Astrocyte of the cerebellum (primary cell): ENCODE measurements around the gene CCDC149.

ENCODE experiments used
- DNase-seq: peaks from one replicate; pipeline ENCODE4 v3.0.0-alpha.2; 2011; ENCODE audit warnings: low read depth
- H3K4me3 ChIP-seq: 2 replicates; pipeline ENCODE4 v1.5.1; 2011; ENCODE audit warnings: mild to moderate bottlenecking, low read depth, low read length, moderate library complexity
- CTCF ChIP-seq: IDR thresholded peaks from 2 replicates; pipeline ENCODE4 v1.5.1; 2012; ENCODE audit warnings: low read length, low read depth, moderate library complexity, mild to moderate bottlenecking; ENCODE audit errors: missing control alignments
- in situ Hi-C: cut with HindIII; loops from 2 replicates; pipeline ENCODE4 v1.10.0; 2017; ENCODE audit warnings: low sequenced_read_pairs

Gene CCDC149

GRCh38 chr4:24892278-24892677 lies 20.6 kb downstream of the CCDC149 start:
- in situ Hi-C loops: no loop called here
- no peak for TF ChIP-seq CTCF

GRCh38 chr4:24890561-24891126 lies 22.2 kb downstream of the CCDC149 start:
- no peak for DNase-seq
- in situ Hi-C loops: no loop called here
- H3K4me3 ChIP-seq: no peak overlapping the region
- TF ChIP-seq CTCF: no peak

More at GRCh38 chr4:24892278-24892677, 20.6 kb downstream of the CCDC149 start:
- DNase-seq: no peak
- no peak overlapping the region for H3K4me3 ChIP-seq

GRCh38 chr4:24889991-24890390 lies 22.9 kb downstream of the CCDC149 start:
- in situ Hi-C loops: no loop called here
- H3K4me3 ChIP-seq: no peak overlapping the region
- no peak for DNase-seq
- TF ChIP-seq CTCF: no peak

GRCh38 chr4:24888475-24889344 lies 24.1 kb downstream of the CCDC149 start:
- DNase-seq: no peak
- no peak overlapping the region for H3K4me3 ChIP-seq
- in situ Hi-C loops: no loop called here
- TF ChIP-seq CTCF: no peak

- DNase-seq: no peak
- H3K4me3 ChIP-seq: no peak overlapping the region
- no peak for TF ChIP-seq CTCF
- in situ Hi-C loops: no loop called here
Measured at GRCh38 chr4:24887881-24888430, 24.9 kb downstream of the CCDC149 start.

- in situ Hi-C loops: no loop called here
- no peak for DNase-seq
- no peak for TF ChIP-seq CTCF
- H3K4me3 ChIP-seq: no peak overlapping the region
Measured at GRCh38 chr4:24886596-24886995, 26.2 kb downstream of the CCDC149 start.
